ENCODE data around the gene PRKCE. TPM values are rescaled to one million over a fixed set of nuclear protein-coding genes. Genes with fewer than 3 reads are reported as not detected.

Gene PRKCE
- total and polyA plus RNA-seq, 2 donors (not counting 3 experiments of a cell fraction or from before 2014, with no cell fraction given) = 27.9 to 33.9 TPM

GRCh38 chr2:46118656-46119371 is 467.3 kb downstream of the PRKCE start:
- dilution Hi-C loops (cut with MboI; ENCODE audit: extremely low pct_ligation_motif_present, low sequenced_read_pairs) (no loop called here), intact Hi-C loops (cut with micrococcal nuclease) (loop anchor here (1.0 to 2.0 kb wide), 3 partner anchors 46 to 178 kb away; partner anchors contain the start of gene EPAS1)
- Histone ChIP-seq H3K27ac (ENCODE audit: insufficient read depth, low read depth, low read length) (peak overlapping the region; percentile 78), H3K9me1 (replicated peaks; ENCODE audit: control insufficient read depth, extremely low read depth, insufficient read depth, low read length) (no peaks in the 10 kb centered on the region), H3K9me3 (replicated peaks; ENCODE audit: control insufficient read depth, insufficient read depth, low read length) (no peaks in the 10 kb centered on the region), H3K4me2 (ENCODE audit: insufficient read depth, low read length) (peak overlapping the region; percentile 84), H3K36me3 (ENCODE audit: control insufficient read depth in 2 of 2, extremely low read depth in 1 of 2, insufficient read depth in 2 of 2, low read length in 2 of 2) (no peaks in the 10 kb centered on the region), H3K27me3 (ENCODE audit: control insufficient read depth in 2 of 2, insufficient read depth in 2 of 2, low read length in 2 of 2) (no peaks in the 10 kb centered on the region), H4K20me1 (replicated peaks; ENCODE audit: control insufficient read depth, extremely low read depth, insufficient read depth, low read length) (no peaks in the 10 kb centered on the region), H3K4me1 (ENCODE audit: control insufficient read depth, extremely low read depth, insufficient read depth, low read length) (peaks cover 51% of the 10 kb centered on the region), H3K4me3 (replicated peaks in 1 of 3; ENCODE audit: insufficient read depth in 1 of 3, low read depth in 1 of 3, low read length in 3 of 3) (no peak overlapping the region), H3K79me2 (ENCODE audit: control insufficient read depth, insufficient read depth, low read length) (peaks cover 4% of the 10 kb centered on the region), H3K9ac (replicated peaks; ENCODE audit: extremely low read depth, insufficient read depth, low read length) (peak overlapping the region; percentile 45), H2AFZ (ENCODE audit: low read depth, low read length) (no peak overlapping the region)
- DNase-seq (ENCODE audit: low read depth, low spot score) (peak; percentile 95), FAIRE-seq (peak; percentile 83)
- BruUV-seq (replicated peaks) = no TSS peak
- CTCF ChIA-PET = interaction anchor here (0.8 to 2.7 kb wide), 10 partner anchors 12 to 178 kb away, joined by 3 to 17 read pairs (median 4); partner anchors contain the start of gene EPAS1
- POLR2A ChIA-PET = interaction anchor here (0.9 kb wide), 1 partner anchor 178 kb away, joined by 3 read pairs; the partner anchor contains the start of gene EPAS1
- TF ChIP-seq POLR2AphosphoS5 (IDR thresholded peaks at IDR 0.05; ENCODE audit: insufficient read depth, low read depth, low read length) (peak; percentile 58), JUN (IDR thresholded peaks at IDR 0.05; ENCODE audit: borderline replicate concordance, insufficient read depth, insufficient read length, low read depth) (peak; percentile 61), POLR2A (IDR thresholded peaks at IDR 0.05; ENCODE audit: low read depth, low read length) (peak; percentile 53)
- TF ChIP-seq, protein P1, sequence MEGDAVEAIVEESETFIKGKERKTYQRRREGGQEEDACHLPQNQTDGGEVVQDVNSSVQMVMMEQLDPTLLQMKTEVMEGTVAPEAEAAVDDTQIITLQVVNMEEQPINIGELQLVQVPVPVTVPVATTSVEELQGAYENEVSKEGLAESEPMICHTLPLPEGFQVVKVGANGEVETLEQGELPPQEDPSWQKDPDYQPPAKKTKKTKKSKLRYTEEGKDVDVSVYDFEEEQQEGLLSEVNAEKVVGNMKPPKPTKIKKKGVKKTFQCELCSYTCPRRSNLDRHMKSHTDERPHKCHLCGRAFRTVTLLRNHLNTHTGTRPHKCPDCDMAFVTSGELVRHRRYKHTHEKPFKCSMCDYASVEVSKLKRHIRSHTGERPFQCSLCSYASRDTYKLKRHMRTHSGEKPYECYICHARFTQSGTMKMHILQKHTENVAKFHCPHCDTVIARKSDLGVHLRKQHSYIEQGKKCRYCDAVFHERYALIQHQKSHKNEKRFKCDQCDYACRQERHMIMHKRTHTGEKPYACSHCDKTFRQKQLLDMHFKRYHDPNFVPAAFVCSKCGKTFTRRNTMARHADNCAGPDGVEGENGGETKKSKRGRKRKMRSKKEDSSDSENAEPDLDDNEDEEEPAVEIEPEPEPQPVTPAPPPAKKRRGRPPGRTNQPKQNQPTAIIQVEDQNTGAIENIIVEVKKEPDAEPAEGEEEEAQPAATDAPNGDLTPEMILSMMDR (IDR thresholded peaks at IDR 0.05; ENCODE audit: extremely low read depth in 1 of 2, insufficient read depth in 1 of 2, low read depth in 1 of 2, low read length in 2 of 2) = no peak
